Loucy (cell line): ENCODE results near the gene SYNGR4.

ENCODE experiments used
- H2AFZ ChIP-seq: fragments of 200-600 bp; sonication (generic); 2 replicates; pipeline ENCODE4 v1.6.0; 2016; ENCODE audit warnings: antibody characterized with exemption, mild to moderate bottlenecking, low read length, moderate library complexity
- H3F3A ChIP-seq: fragments of 200-600 bp; 2 replicates; pipeline ENCODE4 v1.6.0; 2016; ENCODE audit warnings: antibody characterized with exemption, low read depth, mild to moderate bottlenecking
- H3K27me3 ChIP-seq: fragments of 200-600 bp; sonication (generic); 2 replicates; pipeline ENCODE4 v1.6.1; 2014; ENCODE audit warnings: low read length, mild to moderate bottlenecking; ENCODE audit not compliant: insufficient read depth, poor library complexity, severe bottlenecking
- H3K36me3 ChIP-seq: fragments of 200-600 bp; sonication (generic); 2 replicates; pipeline ENCODE4 v1.6.1; 2016; ENCODE audit warnings: low read length; ENCODE audit not compliant: insufficient read depth
- H3K4me1 ChIP-seq: fragments of 200-600 bp; sonication (generic); 2 replicates; pipeline ENCODE4 v1.5.1; 2014; ENCODE audit warnings: low read length, mild to moderate bottlenecking; ENCODE audit not compliant: insufficient read depth, poor library complexity, severe bottlenecking
- H3K4me2 ChIP-seq: fragments of 200-600 bp; sonication (generic); 2 replicates; pipeline ENCODE4 v1.6.0; 2014; ENCODE audit warnings: antibody characterized with exemption, low read length, low read depth, mild to moderate bottlenecking; ENCODE audit not compliant: poor library complexity, severe bottlenecking
- H3K4me3 ChIP-seq: fragments of 200-600 bp; sonication (generic); 2 replicates; pipeline ENCODE4 v1.5.1; 2014; ENCODE audit warnings: low read length, mild to moderate bottlenecking, mixed read lengths; ENCODE audit not compliant: poor library complexity, severe bottlenecking
- H3K79me2 ChIP-seq: fragments of 200-600 bp; sonication (generic); 2 replicates; pipeline ENCODE4 v1.6.1; 2014; ENCODE audit warnings: low read length; ENCODE audit not compliant: insufficient read depth
- H3K9ac ChIP-seq: fragments of 200-600 bp; sonication (generic); 2 replicates; pipeline ENCODE4 v1.6.0; 2014; ENCODE audit warnings: mild to moderate bottlenecking, low read depth, low read length, moderate library complexity; ENCODE audit not compliant: poor library complexity, severe bottlenecking
- H3K9me2 ChIP-seq: fragments of 200-600 bp; sonication (generic); replicated peaks from 2 replicates; pipeline ENCODE4 v1.6.1; 2016; ENCODE audit warnings: low read depth, low read length, mixed read lengths
- H3K9me3 ChIP-seq: fragments of 200-600 bp; sonication (generic); 2 replicates; pipeline ENCODE4 v1.6.1; 2014; ENCODE audit warnings: mild to moderate bottlenecking, antibody characterized with exemption, low read length, low read depth; ENCODE audit not compliant: insufficient read depth
- H4K20me1 ChIP-seq: fragments of 200-600 bp; sonication (generic); 2 replicates; pipeline ENCODE4 v1.6.0; 2014; ENCODE audit warnings: antibody characterized with exemption, low read length, mild to moderate bottlenecking; ENCODE audit not compliant: insufficient read depth, poor library complexity, severe bottlenecking
- CTCF ChIP-seq: fragments of 200-600 bp; sonication (generic); conservative IDR thresholded peaks from 2 replicates; pipeline ENCODE4 v1.5.1; 2014; ENCODE audit warnings: mild to moderate bottlenecking, antibody characterized with exemption, low read length
- EZH2phosphoT487 ChIP-seq: fragments of 200-600 bp; IDR thresholded peaks from 2 replicates; pipeline ENCODE4 v1.6.1; 2018; ENCODE audit warnings: antibody characterized with exemption, mild to moderate bottlenecking, moderate library complexity, borderline replicate concordance

Gene SYNGR4

GRCh38 chr19:48321622-48322591 lies 42.3 kb upstream of the SYNGR4 start:
- no peaks in the 10 kb centered on the region for H3K9me2 ChIP-seq
- no peaks in the 10 kb centered on the region for H4K20me1 ChIP-seq
- H3K9ac ChIP-seq = peak overlapping the region; percentile 100
- no peak overlapping the region; the same call in 1 of the 2 replicates for H2AFZ ChIP-seq
- no peaks in the 10 kb centered on the region for H3K36me3 ChIP-seq
- H3K4me3 ChIP-seq = peak overlapping the region; percentile 96
- H3K4me2 ChIP-seq = peak overlapping the region; percentile 91
- H3F3A ChIP-seq = peaks cover 7% of the 10 kb centered on the region; the same call in 1 of the 2 replicates
- no peaks in the 10 kb centered on the region for H3K9me3 ChIP-seq
- no peaks in the 10 kb centered on the region for H3K27me3 ChIP-seq
- H3K4me1 ChIP-seq = peaks cover 44% of the 10 kb centered on the region
- TF ChIP-seq EZH2phosphoT487 = no peak
- TF ChIP-seq CTCF = no peak
- H3K79me2 ChIP-seq = peaks cover 29% of the 10 kb centered on the region

DNA sequence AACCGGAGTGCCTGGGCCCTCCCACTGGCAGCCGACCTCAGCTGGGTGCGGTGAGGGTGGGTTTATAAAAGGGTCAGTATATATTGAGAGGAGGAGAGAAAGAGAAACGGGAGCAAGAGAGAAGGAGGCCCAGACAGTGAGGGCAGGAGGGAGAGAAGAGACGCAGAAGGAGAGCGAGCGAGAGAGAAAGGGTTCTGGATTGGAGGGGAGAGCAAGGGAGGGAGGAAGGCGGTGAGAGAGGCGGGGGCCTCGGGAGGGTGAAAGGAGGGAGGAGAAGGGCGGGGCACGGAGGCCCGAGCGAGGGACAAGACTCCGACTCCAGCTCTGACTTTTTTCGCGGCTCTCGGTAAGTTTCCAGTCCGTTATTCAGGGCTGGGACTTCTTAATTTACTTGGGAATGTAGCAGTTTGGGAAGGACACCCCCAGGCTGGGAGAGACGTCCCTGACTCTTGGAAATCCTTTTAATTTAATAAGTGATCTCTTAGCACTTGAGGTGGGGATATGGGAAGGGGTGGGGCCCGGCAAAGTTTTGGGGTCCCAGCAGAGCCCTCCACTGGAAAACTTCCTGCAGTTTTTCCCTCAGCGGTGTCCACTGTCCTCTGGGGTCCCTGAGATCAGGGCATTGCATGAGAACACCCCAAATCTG lies 38.8 kb upstream of the SYNGR4 start, which contains the start of gene EMP3:
Gene EMP3 (plus strand): TSS at position 288 of the 646 bp plus-strand sequence. CDS start 1,293 bp downstream, outside the sequence.
- H3K9me2 ChIP-seq = no peaks in the 10 kb centered on the region
- H3F3A ChIP-seq = peaks cover 12% of the 10 kb centered on the region
- peaks cover 51% of the 10 kb centered on the region for H3K4me1 ChIP-seq
- H3K36me3 ChIP-seq = no peaks in the 10 kb centered on the region
- H3K27me3 ChIP-seq = no peaks in the 10 kb centered on the region
- H3K79me2 ChIP-seq = peaks cover 51% of the 10 kb centered on the region
- TF ChIP-seq CTCF (no peak), EZH2phosphoT487 (no peak)
- H3K4me2 ChIP-seq = peak within 1 kb of the TSS; percentile 80
- H2AFZ ChIP-seq = no peak within 1 kb of the TSS
- peaks cover 4% of the 10 kb centered on the region; the same call in 1 of the 2 replicates for H3K9me3 ChIP-seq
- peaks cover 8% of the 10 kb centered on the region for H4K20me1 ChIP-seq
- H3K9ac ChIP-seq = peak within 1 kb of the TSS; percentile 97
- H3K4me3 ChIP-seq = peak within 1 kb of the TSS; percentile 82

- H3K4me1 ChIP-seq = peaks cover 38% of the 10 kb centered on the region
- peaks cover 8% of the 10 kb centered on the region for H4K20me1 ChIP-seq
- H3K79me2 ChIP-seq = peaks cover 44% of the 10 kb centered on the region
- H3K4me2 ChIP-seq = peak overlapping the region; percentile 91
- no peak overlapping the region for H2AFZ ChIP-seq
- peak overlapping the region; percentile 79 for H3K4me3 ChIP-seq
- H3K9ac ChIP-seq = peak overlapping the region; percentile 97
- H3K9me3 ChIP-seq = peaks cover 4% of the 10 kb centered on the region; the same call in 1 of the 2 replicates
- no peaks in the 10 kb centered on the region for H3K36me3 ChIP-seq
- TF ChIP-seq CTCF (no peak), EZH2phosphoT487 (no peak)
- H3K27me3 ChIP-seq = no peaks in the 10 kb centered on the region
- H3K9me2 ChIP-seq = no peaks in the 10 kb centered on the region
- peaks cover 14% of the 10 kb centered on the region for H3F3A ChIP-seq
These were observed 34.8 kb upstream of the SYNGR4 start for GRCh38 chr19:48329167-48329891.
